Inflammatory macrophage (primary cell): Measurements from ENCODE around the gene AEBP1.

Experiments used
- DNase-seq, 2 donors: peaks; one replicate each; pipeline ENCODE4 v3.0.0-alpha.2; 2020 to 2022

Gene AEBP1

DNA sequence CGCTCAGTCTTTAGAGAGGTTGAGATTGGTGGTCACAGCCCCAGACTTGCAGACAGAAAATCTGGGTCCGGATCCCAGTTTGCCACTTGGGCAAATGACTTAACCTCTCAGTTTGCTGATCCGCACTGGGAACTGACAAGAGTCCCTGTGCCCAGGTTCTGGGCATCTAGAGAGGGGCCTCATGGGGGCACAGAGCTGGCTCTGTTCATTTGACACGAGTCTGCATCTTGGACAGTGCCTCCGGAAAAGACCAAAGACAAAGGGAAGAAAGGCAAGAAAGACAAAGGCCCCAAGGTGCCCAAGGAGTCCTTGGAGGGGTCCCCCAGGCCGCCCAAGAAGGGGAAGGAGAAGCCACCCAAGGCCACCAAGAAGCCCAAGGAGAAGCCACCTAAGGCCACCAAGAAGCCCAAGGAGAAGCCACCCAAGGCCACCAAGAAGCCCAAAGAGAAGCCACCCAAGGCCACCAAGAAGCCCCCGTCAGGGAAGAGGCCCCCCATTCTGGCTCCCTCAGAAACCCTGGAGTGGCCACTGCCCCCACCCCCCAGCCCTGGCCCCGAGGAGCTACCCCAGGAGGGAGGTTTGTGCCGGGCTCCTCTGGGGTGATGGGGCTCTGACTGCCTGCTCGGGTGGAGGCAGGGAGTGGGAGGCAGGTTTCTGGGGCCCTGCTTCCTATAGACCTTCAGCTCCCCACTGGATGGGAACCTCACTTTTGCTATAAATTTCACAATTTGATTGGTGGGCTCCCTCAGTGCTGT is 2.3 kb downstream of the AEBP1 start:
- no peak for DNase-seq

DNA sequence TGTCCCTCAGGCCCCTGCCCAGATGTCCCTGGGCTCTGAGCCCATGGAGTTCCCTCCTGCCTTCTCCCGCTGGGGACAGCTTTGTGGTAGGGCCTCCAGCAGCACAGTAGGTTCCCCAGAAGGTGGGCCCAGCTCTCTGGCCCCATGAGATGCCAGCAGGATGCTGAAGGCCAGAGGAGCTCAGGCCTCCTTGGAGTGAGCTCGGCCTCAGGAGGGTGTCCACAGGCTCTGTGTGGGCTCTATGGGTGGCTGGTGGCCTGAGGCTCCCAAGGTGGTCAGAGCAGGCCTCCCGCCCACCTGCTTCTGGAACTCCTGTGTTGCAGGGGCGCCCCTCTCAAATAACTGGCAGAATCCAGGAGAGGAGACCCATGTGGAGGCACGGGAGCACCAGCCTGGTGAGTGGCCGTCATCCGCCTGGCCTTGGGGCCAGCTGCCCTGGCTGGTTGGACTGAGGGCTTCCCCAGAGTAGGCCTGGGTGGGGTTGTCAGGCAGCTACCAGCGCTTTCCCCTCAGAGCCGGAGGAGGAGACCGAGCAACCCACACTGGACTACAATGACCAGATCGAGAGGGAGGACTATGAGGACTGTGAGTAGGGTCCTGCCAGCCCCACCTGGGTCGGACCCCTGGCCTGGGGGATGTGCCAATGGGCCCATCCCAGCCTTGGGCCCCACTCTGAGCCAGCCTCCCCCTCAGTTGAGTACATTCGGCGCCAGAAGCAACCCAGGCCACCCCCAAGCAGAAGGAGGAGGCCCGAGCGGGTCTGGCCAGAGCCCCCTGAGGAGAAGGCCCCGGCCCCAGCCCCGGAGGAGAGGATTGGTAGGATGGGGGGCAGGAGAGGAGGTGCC is 3.2 kb downstream of the AEBP1 start:
- DNase-seq: no peak

DNA sequence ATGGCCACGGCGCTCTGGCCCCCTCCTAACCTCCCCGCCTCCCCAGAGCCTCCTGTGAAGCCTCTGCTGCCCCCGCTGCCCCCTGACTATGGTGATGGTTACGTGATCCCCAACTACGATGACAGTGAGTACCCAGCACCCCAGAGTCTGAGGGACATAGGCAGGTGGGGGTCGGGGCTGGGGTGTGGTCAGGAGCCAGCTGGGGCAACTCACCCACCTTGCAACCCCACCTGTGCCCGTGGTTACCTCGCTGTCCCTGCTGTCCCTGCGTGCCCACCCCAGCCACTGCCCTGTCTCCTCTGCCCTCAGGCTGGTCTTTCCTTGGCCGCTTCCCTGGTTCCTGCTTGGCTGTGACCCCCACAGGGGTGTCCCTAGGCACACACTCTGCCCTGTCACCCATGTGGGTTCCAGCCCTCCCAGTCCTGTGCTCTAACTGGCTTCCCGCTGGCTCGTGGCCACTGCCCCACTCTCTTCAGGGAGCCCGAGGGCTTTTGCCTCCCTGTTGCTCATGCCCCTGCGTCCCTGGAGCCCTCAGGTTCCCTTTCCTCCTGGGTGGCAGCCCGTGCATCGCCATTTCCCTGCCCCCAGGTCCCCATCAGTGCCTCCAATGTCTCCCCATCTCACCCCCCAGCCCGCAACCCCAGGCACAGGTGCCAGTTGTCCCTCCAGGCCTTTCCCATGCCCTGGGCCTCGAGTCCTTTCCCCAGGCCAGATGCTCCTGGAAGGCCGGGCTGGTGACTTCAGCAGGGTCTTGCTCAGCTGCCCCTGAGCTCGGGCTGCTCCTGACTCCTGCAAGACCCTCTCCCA is 4.0 kb downstream of the AEBP1 start:
- no peak for DNase-seq

GRCh38 chr7:44108768-44109750 is 4.9 kb downstream of the AEBP1 start:
- no peak for DNase-seq

DNA sequence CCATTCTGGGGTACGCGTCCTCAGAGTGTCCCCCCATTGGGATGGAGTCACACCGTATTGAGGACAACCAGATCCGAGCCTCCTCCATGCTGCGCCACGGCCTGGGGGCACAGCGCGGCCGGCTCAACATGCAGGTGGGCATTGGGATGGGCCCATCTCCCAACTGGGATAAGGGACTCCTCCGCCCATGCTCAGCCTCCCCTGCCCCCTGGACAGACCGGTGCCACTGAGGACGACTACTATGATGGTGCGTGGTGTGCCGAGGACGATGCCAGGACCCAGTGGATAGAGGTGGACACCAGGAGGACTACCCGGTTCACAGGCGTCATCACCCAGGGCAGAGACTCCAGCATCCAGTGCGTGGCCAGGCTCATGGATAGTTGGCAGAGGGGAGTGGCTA is 5.8 kb downstream of the AEBP1 start:
- no peak for DNase-seq

DNA sequence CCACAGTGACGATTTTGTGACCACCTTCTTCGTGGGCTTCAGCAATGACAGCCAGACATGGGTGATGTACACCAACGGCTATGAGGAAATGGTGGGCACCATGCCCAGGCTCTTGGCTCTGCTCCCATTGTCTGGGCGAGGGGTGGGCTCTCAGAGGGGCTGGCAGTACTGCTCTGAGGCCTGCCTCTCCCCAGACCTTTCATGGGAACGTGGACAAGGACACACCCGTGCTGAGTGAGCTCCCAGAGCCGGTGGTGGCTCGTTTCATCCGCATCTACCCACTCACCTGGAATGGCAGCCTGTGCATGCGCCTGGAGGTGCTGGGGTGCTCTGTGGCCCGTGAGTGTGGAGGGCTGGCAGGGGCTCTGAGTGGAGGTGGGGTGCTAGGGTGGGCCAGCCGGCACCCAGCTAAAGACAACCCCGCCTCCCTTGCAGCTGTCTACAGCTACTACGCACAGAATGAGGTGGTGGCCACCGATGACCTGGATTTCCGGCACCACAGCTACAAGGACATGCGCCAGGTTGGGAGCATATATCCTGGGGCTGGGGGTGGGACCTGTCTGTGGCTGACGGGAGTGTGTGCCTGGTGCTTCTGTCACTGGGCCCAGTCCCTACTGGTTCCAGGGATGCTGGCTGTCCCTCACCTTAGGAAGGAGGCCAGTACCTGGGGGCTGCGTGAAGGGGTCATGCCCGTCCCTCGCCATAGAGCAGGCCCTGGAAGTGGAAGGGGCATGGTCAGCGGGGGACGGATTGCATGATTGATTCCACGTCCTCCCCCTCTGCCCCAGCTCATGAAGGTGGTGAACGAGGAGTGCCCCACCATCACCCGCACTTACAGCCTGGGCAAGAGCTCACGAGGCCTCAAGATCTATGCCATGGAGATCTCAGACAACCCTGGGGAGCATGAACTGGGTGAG is 6.8 kb downstream of the AEBP1 start:
- DNase-seq: no peak

GRCh38 chr7:44111761-44112160 is 7.6 kb downstream of the AEBP1 start:
- DNase-seq: no peak

- no peak for DNase-seq
Measured at GRCh38 chr7:44112231-44112996, 8.3 kb downstream of the AEBP1 start.

DNA sequence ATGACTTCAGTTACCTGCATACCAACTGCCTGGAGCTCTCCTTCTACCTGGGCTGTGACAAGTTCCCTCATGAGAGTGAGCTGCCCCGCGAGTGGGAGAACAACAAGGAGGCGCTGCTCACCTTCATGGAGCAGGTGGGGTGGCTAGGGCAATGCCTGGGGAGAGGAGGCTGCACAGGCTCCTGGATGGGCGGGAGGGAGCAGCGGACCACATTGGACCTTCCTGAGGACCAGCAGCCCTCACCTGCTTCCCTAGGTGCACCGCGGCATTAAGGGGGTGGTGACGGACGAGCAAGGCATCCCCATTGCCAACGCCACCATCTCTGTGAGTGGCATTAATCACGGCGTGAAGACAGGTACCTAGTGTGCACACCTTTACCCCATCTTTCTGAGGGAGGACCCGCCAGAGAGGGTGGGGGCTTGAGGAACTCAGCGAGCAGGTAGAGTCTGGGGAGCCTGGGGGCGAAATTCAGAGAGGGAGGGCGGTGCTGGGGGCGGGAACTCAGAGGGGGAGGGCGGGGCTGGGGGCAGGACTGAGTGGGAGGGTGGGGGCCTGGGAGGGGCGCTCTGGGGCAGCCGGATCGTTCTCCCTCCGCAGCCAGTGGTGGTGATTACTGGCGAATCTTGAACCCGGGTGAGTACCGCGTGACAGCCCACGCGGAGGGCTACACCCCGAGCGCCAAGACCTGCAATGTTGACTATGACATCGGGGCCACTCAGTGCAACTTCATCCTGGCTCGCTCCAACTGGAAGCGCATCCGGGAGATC is 9.0 kb downstream of the AEBP1 start:
- no peak for DNase-seq

- no peak for DNase-seq
Measured at GRCh38 chr7:44113764-44114354, 9.7 kb downstream of the AEBP1 start.

DNA sequence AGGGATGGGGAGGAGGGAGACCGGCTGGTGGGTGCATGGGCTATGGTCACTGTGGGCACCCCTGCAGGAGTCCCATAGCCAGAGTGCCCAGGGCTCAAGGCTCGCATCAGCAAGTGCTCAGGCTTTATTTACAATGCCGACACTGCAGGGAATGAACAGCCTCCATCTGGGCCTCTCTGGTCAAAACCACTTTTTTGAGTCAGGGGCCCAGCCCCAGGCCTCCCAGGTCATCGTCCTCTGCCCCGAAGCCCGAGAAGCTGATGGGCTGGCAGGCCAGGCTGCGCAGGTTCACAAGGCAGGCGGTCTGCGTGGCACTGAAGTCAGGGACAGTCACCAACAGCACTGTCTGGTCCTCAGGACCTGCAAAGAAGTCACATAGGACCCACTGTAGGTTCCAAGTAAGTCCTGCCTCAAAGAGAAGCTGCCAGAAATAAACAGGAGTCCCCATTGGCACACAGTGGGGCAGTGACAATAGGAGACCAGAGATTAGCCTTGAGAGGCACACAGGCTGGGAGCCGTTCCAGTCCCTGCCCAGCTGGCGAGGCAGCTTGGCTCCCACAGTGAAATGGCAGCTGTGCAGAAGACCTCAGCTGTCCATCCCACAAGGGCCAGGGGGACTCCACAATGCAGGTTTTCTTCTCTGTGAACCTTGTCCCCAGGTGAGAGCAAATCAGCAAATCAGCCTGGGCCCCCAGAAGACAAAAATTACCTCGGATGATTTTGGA is 10.6 kb downstream of the AEBP1 start:
- no peak for DNase-seq

- no peak for DNase-seq
Measured at GRCh38 chr7:44116087-44116788, 12.1 kb downstream of the AEBP1 start.

DNA sequence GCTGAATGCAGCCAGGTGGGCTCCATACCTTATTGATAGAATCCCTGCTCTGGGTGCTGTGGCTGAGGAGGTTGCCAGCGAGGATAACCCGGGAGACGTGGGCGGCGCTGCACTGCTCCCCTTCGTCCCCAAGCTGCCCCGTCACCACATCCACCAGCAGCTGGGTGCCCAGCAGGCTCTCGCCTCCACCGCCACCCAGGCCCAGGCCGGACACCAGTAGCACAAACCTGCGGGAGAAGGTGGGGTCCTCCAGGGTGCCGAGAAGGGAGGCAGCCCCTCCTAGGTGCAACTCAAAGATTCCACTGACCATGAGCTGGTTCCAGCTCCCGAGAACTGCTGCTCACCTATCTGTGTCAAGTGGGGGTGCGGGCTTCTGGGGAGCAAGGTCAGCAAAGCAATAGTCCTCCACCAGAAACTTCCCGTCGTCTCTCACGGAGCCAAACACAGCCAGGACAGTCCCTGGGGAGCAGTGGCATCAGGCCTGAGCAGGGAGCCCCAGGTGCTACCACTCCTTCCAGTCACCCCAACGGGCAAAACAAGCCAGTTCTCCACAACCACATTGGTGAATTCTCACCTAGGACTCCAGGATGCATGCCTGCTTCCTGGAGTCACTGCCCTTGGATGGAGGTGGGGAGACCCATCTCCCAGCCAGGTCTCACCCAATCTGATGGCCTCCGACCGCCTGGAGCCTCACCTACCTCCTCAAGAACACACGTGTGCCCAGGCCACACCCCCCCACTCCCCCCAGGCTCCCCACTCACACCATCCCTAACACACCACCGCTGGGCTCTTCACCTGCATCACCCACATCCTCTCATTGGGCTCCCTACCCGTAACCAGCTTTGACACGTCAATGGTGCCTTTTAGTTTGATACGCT is 12.9 kb downstream of the AEBP1 start:
- DNase-seq: no peak

- no peak for DNase-seq
Measured at GRCh38 chr7:44117801-44118429, 13.8 kb downstream of the AEBP1 start.

DNA sequence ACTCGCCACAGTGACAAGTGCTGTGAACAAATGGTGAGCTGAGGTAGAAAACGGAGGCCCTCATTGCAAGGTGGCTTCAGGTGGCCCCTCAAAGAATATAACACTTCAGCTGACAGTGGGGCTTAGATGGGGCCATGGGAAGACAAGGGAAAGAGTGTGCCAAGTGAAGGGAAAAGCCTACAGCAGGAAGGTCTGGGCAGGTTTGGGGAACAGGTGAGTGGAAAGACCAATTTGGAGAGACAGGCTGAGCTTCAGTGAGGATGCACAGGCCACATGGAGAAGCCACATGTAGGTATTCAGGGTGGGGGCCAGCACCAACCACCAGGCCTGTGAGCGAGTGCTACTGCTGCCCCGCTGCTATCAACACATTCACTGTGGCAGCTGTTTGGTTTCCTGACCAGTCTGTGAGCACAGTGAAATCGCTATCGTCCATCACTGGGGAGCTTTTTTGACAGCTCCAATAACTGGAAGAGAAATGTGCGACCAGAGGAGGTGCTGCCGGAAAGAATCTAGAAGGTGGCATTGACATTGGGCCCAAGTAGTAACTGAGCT is 15.8 kb downstream of the AEBP1 start:
- no peak for DNase-seq

- no peak for DNase-seq
Measured at GRCh38 chr7:44120395-44120794, 16.2 kb downstream of the AEBP1 start.
